Measurements from ENCODE around the gene MMADHC. TPM values are rescaled to one million over a fixed set of nuclear protein-coding genes. Genes with fewer than 3 reads are reported as not detected.

MMADHC gene
- total RNA-seq, 1 donor from 2014 or later: 70.4 TPM

- no peak for ATAC-seq
- no peaks in the 10 kb centered on the region for H3K36me3 ChIP-seq
- no peaks in the 10 kb centered on the region for H3K27me3 ChIP-seq (ENCODE audit: low read depth)
- no peak overlapping the region for H3K4me3 ChIP-seq
- no peak for DNase-seq
- intact Hi-C loops (cut with DNase I): no loop called here
- no peak overlapping the region for H3K27ac ChIP-seq
- no peak for TF ChIP-seq CTCF (IDR thresholded peaks at IDR 0.05)
- peaks cover 9% of the 10 kb centered on the region for H3K4me1 ChIP-seq
- H3K9me3 ChIP-seq: no peaks in the 10 kb centered on the region
Measured at GRCh38 chr2:149613704-149614103, 26.1 kb upstream of the MMADHC start.

GRCh38 chr2:149612122-149612521, 24.5 kb upstream of the MMADHC start:
- intact Hi-C loops (cut with DNase I): no loop called here
- no peak for DNase-seq
- Histone ChIP-seq H3K4me1 (peaks cover 9% of the 10 kb centered on the region), H3K27ac (no peak overlapping the region), H3K36me3 (no peaks in the 10 kb centered on the region), H3K9me3 (no peaks in the 10 kb centered on the region), H3K4me3 (no peak overlapping the region), H3K27me3 (ENCODE audit: low read depth) (no peaks in the 10 kb centered on the region)
- no peak for TF ChIP-seq CTCF (IDR thresholded peaks at IDR 0.05)
- peak; percentile 78 to 85 for ATAC-seq

- peak in 1 of 2 donors; percentile 51 for ATAC-seq
- intact Hi-C loops (cut with DNase I): no loop called here
- Histone ChIP-seq H3K27ac (no peak overlapping the region), H3K4me1 (peaks cover 9% of the 10 kb centered on the region), H3K4me3 (no peak overlapping the region), H3K9me3 (no peaks in the 10 kb centered on the region), H3K36me3 (no peaks in the 10 kb centered on the region), H3K27me3 (ENCODE audit: low read depth) (no peaks in the 10 kb centered on the region)
- DNase-seq: no peak
- TF ChIP-seq CTCF (IDR thresholded peaks at IDR 0.05): peak; percentile 14
Measured at GRCh38 chr2:149611100-149611820, 23.7 kb upstream of the MMADHC start.

GRCh38 chr2:149606251-149606811, 18.8 kb upstream of the MMADHC start:
- intact Hi-C loops (cut with DNase I): no loop called here

GRCh38 chr2:149603248-149603647, 15.7 kb upstream of the MMADHC start:
- intact Hi-C loops (cut with DNase I): no loop called here
- no peaks in the 10 kb centered on the region for H3K36me3 ChIP-seq
- no peak for DNase-seq
- H3K27ac ChIP-seq: no peak overlapping the region
- no peaks in the 10 kb centered on the region for H3K9me3 ChIP-seq
- no peak for TF ChIP-seq CTCF (IDR thresholded peaks at IDR 0.05)
- ATAC-seq: no peak
- H3K4me1 ChIP-seq: no peaks in the 10 kb centered on the region
- H3K4me3 ChIP-seq: no peak overlapping the region
- no peaks in the 10 kb centered on the region for H3K27me3 ChIP-seq (ENCODE audit: low read depth)

More at GRCh38 chr2:149606251-149606811, 18.8 kb upstream of the MMADHC start:
- no peak overlapping the region for H3K4me3 ChIP-seq
- H3K36me3 ChIP-seq: no peaks in the 10 kb centered on the region
- no peak for TF ChIP-seq CTCF (IDR thresholded peaks at IDR 0.05)
- H3K9me3 ChIP-seq: no peaks in the 10 kb centered on the region
- H3K27ac ChIP-seq: no peak overlapping the region
- ATAC-seq: no peak
- H3K27me3 ChIP-seq (ENCODE audit: low read depth): no peaks in the 10 kb centered on the region
- H3K4me1 ChIP-seq: no peaks in the 10 kb centered on the region
- no peak for DNase-seq
